Activated CD4-positive, alpha-beta T cell treated with anti-CD3 and anti-CD28 coated beads, Interleukin-2, amount 10 ng/mL, durations not matched to agents 7 days and 5 days (primary cell): Measurements from ENCODE around the gene TSPAN5. TPM values are rescaled to one million over a fixed set of nuclear protein-coding genes. Genes with fewer than 3 reads are reported as not detected.

Experiments
- CTCF ChIA-PET: fragments of 350-600 bp; sonication (Branson Sonifier 250); formaldehyde crosslinking; loops from one replicate; lab custom pipeline; 2021; ENCODE audit warnings: antibody characterized with exemption; lab: Charles Lee
- POLR2A ChIA-PET: fragments of 350-600 bp; sonication (Branson Sonifier 250); formaldehyde crosslinking; loops from one replicate; lab custom pipeline; 2021; ENCODE audit warnings: antibody characterized with exemption; lab: Charles Lee
- DNase-seq: peaks from one replicate; pipeline ENCODE4 v3.0.0-alpha.2; 2020
- H3K27ac Mint-ChIP-seq: one replicate; pipeline ENCODE4 v1.8.0; 2021; ENCODE audit warnings: mild to moderate bottlenecking, moderate library complexity, mixed read lengths
- H3K27me3 Mint-ChIP-seq: one replicate; pipeline ENCODE4 v1.8.0; 2021; ENCODE audit warnings: mixed read lengths
- H3K36me3 Mint-ChIP-seq: one replicate; pipeline ENCODE4 v1.8.0; 2021; ENCODE audit warnings: low read depth, mixed read lengths
- H3K4me1 Mint-ChIP-seq: one replicate; pipeline ENCODE4 v1.8.0; 2021; ENCODE audit warnings: mixed read lengths
- H3K4me3 Mint-ChIP-seq: one replicate; pipeline ENCODE4 v1.8.0; 2021; ENCODE audit warnings: mild to moderate bottlenecking, moderate library complexity, mixed read lengths
- H3K9me3 Mint-ChIP-seq: one replicate; pipeline ENCODE4 v1.8.0; 2021; ENCODE audit warnings: mixed read lengths
- total RNA-seq, 2 experiments: library from RNA; stranded (reverse); gene quantifications; one replicate each; pipeline ENCODE4 v1.2.3, GENCODE V29; 2021

The TSPAN5 gene
- total RNA-seq, 2 experiments from 2014 or later, result 17.4 to 17.6 TPM

- H3K4me3 Mint-ChIP-seq, result no peak overlapping the region
- H3K9me3 Mint-ChIP-seq, result peaks cover 6% of the 10 kb centered on the region
- no peak overlapping the region for H3K27ac Mint-ChIP-seq
- peaks cover 13% of the 10 kb centered on the region for H3K4me1 Mint-ChIP-seq
- DNase-seq, result no peak
- POLR2A ChIA-PET, result no interaction called here
- CTCF ChIA-PET, result no interaction called here
- H3K36me3 Mint-ChIP-seq, result peaks cover 22% of the 10 kb centered on the region
- H3K27me3 Mint-ChIP-seq, result no peaks in the 10 kb centered on the region
These were observed 157.0 kb downstream of the TSPAN5 start for GRCh38 chr4:98501383-98501782.

- H3K4me3 Mint-ChIP-seq, result no peak overlapping the region
- peaks cover 19% of the 10 kb centered on the region for H3K36me3 Mint-ChIP-seq
- H3K27ac Mint-ChIP-seq, result no peak overlapping the region
- ChIA-PET CTCF (no interaction called here), POLR2A (no interaction called here)
- H3K27me3 Mint-ChIP-seq, result no peaks in the 10 kb centered on the region
- H3K9me3 Mint-ChIP-seq, result peaks cover 6% of the 10 kb centered on the region
- H3K4me1 Mint-ChIP-seq, result peaks cover 17% of the 10 kb centered on the region
- DNase-seq, result no peak
These were observed 159.6 kb downstream of the TSPAN5 start for GRCh38 chr4:98498774-98499173.

- peaks cover under 1% of the 10 kb centered on the region for H3K9me3 Mint-ChIP-seq
- no peak for DNase-seq
- no peaks in the 10 kb centered on the region for H3K27me3 Mint-ChIP-seq
- no peak overlapping the region for H3K4me3 Mint-ChIP-seq
- ChIA-PET POLR2A (no interaction called here), CTCF (interaction anchor here (1.0 kb wide), 1 partner anchor 17 kb away, joined by 3 read pairs; no protein-coding TSS in a partner anchor)
- H3K4me1 Mint-ChIP-seq, result peaks cover 25% of the 10 kb centered on the region
- H3K36me3 Mint-ChIP-seq, result peaks cover 2% of the 10 kb centered on the region
- no peak overlapping the region for H3K27ac Mint-ChIP-seq
These were observed 162.1 kb downstream of the TSPAN5 start for GRCh38 chr4:98496152-98496845.

- H3K4me3 Mint-ChIP-seq, result no peak overlapping the region
- H3K27me3 Mint-ChIP-seq, result no peaks in the 10 kb centered on the region
- CTCF ChIA-PET, result interaction anchor here (0.6 kb wide), 1 partner anchor 234 kb away, joined by 3 read pairs; no protein-coding TSS in a partner anchor
- peaks cover 22% of the 10 kb centered on the region for H3K4me1 Mint-ChIP-seq
- H3K9me3 Mint-ChIP-seq, result no peaks in the 10 kb centered on the region
- POLR2A ChIA-PET, result no interaction called here
- DNase-seq, result no peak
- H3K27ac Mint-ChIP-seq, result no peak overlapping the region
- peaks cover 5% of the 10 kb centered on the region for H3K36me3 Mint-ChIP-seq
These were observed 165.1 kb downstream of the TSPAN5 start for GRCh38 chr4:98493296-98493695.

- Mint-ChIP-seq H3K9me3 (no peaks in the 10 kb centered on the region), H3K27ac (no peak overlapping the region), H3K27me3 (no peaks in the 10 kb centered on the region), H3K4me1 (peaks cover 17% of the 10 kb centered on the region), H3K36me3 (peaks cover 5% of the 10 kb centered on the region), H3K4me3 (no peak overlapping the region)
- ChIA-PET POLR2A (no interaction called here), CTCF (interaction anchor here (1.0 to 1.3 kb wide), 2 partner anchors 9 to 21 kb away, joined by 4 read pairs; no protein-coding TSS in a partner anchor)
- DNase-seq, result no peak
These were observed 166.4 kb downstream of the TSPAN5 start for GRCh38 chr4:98491899-98492559.

- ChIA-PET POLR2A (no interaction called here), CTCF (interaction anchor here (0.6 to 1.3 kb wide), 2 partner anchors 19 to 85 kb away, joined by 3 to 4 read pairs; no protein-coding TSS in a partner anchor)
- Mint-ChIP-seq H3K9me3 (no peaks in the 10 kb centered on the region), H3K27me3 (no peaks in the 10 kb centered on the region), H3K36me3 (peaks cover 16% of the 10 kb centered on the region), H3K27ac (no peak overlapping the region), H3K4me3 (no peak overlapping the region), H3K4me1 (peaks cover 33% of the 10 kb centered on the region)
- DNase-seq, result no peak
These were observed 168.2 kb downstream of the TSPAN5 start for GRCh38 chr4:98490251-98490650.

- Mint-ChIP-seq H3K27ac (peak overlapping the region; percentile 71), H3K4me3 (peak overlapping the region; percentile 7), H3K27me3 (no peaks in the 10 kb centered on the region), H3K36me3 (peaks cover 31% of the 10 kb centered on the region), H3K4me1 (peaks cover 51% of the 10 kb centered on the region), H3K9me3 (no peaks in the 10 kb centered on the region)
- no peak for DNase-seq
- ChIA-PET CTCF (interaction anchor here (1.0 to 2.0 kb wide), 5 partner anchors 9 to 37 kb away, joined by 3 to 8 read pairs (median 3); no protein-coding TSS in a partner anchor), POLR2A (no interaction called here)
These were observed 172.5 kb downstream of the TSPAN5 start for GRCh38 chr4:98485816-98486345.

- peaks cover 29% of the 10 kb centered on the region for H3K36me3 Mint-ChIP-seq
- no peak for DNase-seq
- POLR2A ChIA-PET, result no interaction called here
- no peaks in the 10 kb centered on the region for H3K27me3 Mint-ChIP-seq
- H3K27ac Mint-ChIP-seq, result no peak overlapping the region
- H3K4me1 Mint-ChIP-seq, result peaks cover 62% of the 10 kb centered on the region
- no peaks in the 10 kb centered on the region for H3K9me3 Mint-ChIP-seq
- no peak overlapping the region for H3K4me3 Mint-ChIP-seq
- CTCF ChIA-PET, result no interaction called here
These were observed 174.4 kb downstream of the TSPAN5 start for GRCh38 chr4:98484031-98484430.

- H3K27ac Mint-ChIP-seq, result peak overlapping the region; percentile 42
- H3K4me1 Mint-ChIP-seq, result peaks cover 61% of the 10 kb centered on the region
- no peaks in the 10 kb centered on the region for H3K27me3 Mint-ChIP-seq
- no peak overlapping the region for H3K4me3 Mint-ChIP-seq
- CTCF ChIA-PET, result interaction anchor here (0.8 to 2.9 kb wide), 4 partner anchors 9 to 27 kb away, joined by 3 to 10 read pairs (median 5); no protein-coding TSS in a partner anchor
- DNase-seq, result no peak
- H3K9me3 Mint-ChIP-seq, result no peaks in the 10 kb centered on the region
- POLR2A ChIA-PET, result no interaction called here
- H3K36me3 Mint-ChIP-seq, result peaks cover 38% of the 10 kb centered on the region
These were observed 175.3 kb downstream of the TSPAN5 start for GRCh38 chr4:98482847-98483806.

- no peak for DNase-seq
- CTCF ChIA-PET, result interaction anchor here (0.8 to 2.9 kb wide), 4 partner anchors 8 to 36 kb away, joined by 3 to 10 read pairs (median 5); no protein-coding TSS in a partner anchor
- no peak overlapping the region for H3K4me3 Mint-ChIP-seq
- no peaks in the 10 kb centered on the region for H3K9me3 Mint-ChIP-seq
- no peak overlapping the region for H3K27ac Mint-ChIP-seq
- POLR2A ChIA-PET, result no interaction called here
- no peaks in the 10 kb centered on the region for H3K27me3 Mint-ChIP-seq
- H3K4me1 Mint-ChIP-seq, result peaks cover 61% of the 10 kb centered on the region
- peaks cover 40% of the 10 kb centered on the region for H3K36me3 Mint-ChIP-seq
These were observed 175.9 kb downstream of the TSPAN5 start for GRCh38 chr4:98482503-98482846.

GRCh38 chr4:98481167-98481566 lies 177.2 kb downstream of the TSPAN5 start:
- H3K4me1 Mint-ChIP-seq, result peaks cover 54% of the 10 kb centered on the region
- H3K4me3 Mint-ChIP-seq, result no peak overlapping the region
- DNase-seq, result no peak
- peaks cover 45% of the 10 kb centered on the region for H3K36me3 Mint-ChIP-seq
- CTCF ChIA-PET, result interaction anchor here (0.7 to 2.9 kb wide), 4 partner anchors 14 to 448 kb away, joined by 3 to 10 read pairs (median 4); no protein-coding TSS in a partner anchor
- no peaks in the 10 kb centered on the region for H3K9me3 Mint-ChIP-seq
- H3K27ac Mint-ChIP-seq, result peak overlapping the region; percentile 39
- H3K27me3 Mint-ChIP-seq, result no peaks in the 10 kb centered on the region
- POLR2A ChIA-PET, result no interaction called here

GRCh38 chr4:98480535-98480934 lies 177.9 kb downstream of the TSPAN5 start:
- peaks cover 48% of the 10 kb centered on the region for H3K4me1 Mint-ChIP-seq

More at GRCh38 chr4:98480535-98480934, 177.9 kb downstream of the TSPAN5 start:
- Mint-ChIP-seq H3K27ac (no peak overlapping the region), H3K4me3 (no peak overlapping the region), H3K27me3 (no peaks in the 10 kb centered on the region), H3K9me3 (no peaks in the 10 kb centered on the region), H3K36me3 (peaks cover 44% of the 10 kb centered on the region)
- ChIA-PET POLR2A (no interaction called here), CTCF (interaction anchor here (1.9 to 2.9 kb wide), 2 partner anchors 13 to 15 kb away, joined by 4 to 10 read pairs; no protein-coding TSS in a partner anchor)
- DNase-seq, result no peak
